ENCODE results near the gene DIDO1. TPM values are rescaled to one million over a fixed set of nuclear protein-coding genes. Genes with fewer than 3 reads are reported as not detected.

DIDO1 gene
- total RNA-seq, 3 donors from 2014 or later: 59.8 to 83.1 (median 64.9) TPM

DNA sequence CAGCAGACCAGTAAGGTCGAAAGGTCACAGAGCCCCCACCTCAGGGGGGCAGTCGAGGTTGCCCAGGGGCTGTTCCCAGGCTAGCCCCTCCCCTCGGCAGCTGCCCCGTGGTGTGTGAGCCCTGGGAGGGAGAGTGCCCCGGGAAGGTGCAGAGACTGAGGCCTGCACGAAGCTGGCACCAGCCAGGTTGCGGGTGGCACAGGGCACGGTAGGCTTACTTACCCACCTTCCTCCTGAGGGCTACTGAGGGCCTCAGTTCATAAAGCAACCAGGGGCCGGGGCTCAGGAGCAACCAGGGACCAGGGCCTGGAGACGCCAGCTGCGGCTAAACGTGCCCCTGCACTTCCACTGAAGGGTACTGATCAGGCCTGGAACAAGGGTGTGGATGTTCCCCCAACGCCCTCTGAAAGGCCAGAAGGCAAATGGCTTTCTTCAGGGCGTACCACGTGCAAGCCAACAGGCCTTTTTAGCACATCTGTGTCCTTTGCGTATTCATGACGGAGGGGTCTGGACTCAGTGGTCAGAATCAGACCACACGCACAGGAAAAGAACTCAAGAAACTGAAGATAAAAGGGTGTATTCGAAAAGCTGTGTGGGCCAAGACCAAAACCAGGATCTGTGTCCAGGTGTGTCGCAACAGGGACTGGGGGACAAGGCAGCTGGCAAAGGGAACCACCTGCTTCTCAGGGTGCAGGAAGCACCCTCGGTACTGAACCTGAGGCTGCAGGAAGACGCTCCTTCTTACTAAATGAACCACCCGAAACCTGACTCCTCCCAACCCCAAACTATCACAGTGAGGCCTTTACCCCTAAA is 40.2 kb downstream of the DIDO1 start:
- intact Hi-C loops (cut with DNase I; ENCODE audit: low total_unique reads): no loop called here
- H3K4me1 ChIP-seq: no peaks in the 10 kb centered on the region
- H3K27ac ChIP-seq: no peak overlapping the region
- H3K36me3 ChIP-seq: no peaks in the 10 kb centered on the region
- DNase-seq (ENCODE audit: low spot score in 2 of 2): no peak
- no peak overlapping the region for H3K4me3 ChIP-seq
- H3K9me3 ChIP-seq: no peaks in the 10 kb centered on the region
- H3K27me3 ChIP-seq: no peaks in the 10 kb centered on the region
- TF ChIP-seq POLR2AphosphoS5 (IDR thresholded peaks at IDR 0.05) (no peak), POLR2A (IDR thresholded peaks at IDR 0.05) (no peak)
- TF ChIP-seq, protein P1, sequence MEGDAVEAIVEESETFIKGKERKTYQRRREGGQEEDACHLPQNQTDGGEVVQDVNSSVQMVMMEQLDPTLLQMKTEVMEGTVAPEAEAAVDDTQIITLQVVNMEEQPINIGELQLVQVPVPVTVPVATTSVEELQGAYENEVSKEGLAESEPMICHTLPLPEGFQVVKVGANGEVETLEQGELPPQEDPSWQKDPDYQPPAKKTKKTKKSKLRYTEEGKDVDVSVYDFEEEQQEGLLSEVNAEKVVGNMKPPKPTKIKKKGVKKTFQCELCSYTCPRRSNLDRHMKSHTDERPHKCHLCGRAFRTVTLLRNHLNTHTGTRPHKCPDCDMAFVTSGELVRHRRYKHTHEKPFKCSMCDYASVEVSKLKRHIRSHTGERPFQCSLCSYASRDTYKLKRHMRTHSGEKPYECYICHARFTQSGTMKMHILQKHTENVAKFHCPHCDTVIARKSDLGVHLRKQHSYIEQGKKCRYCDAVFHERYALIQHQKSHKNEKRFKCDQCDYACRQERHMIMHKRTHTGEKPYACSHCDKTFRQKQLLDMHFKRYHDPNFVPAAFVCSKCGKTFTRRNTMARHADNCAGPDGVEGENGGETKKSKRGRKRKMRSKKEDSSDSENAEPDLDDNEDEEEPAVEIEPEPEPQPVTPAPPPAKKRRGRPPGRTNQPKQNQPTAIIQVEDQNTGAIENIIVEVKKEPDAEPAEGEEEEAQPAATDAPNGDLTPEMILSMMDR (IDR thresholded peaks at IDR 0.05): no peak

DNA sequence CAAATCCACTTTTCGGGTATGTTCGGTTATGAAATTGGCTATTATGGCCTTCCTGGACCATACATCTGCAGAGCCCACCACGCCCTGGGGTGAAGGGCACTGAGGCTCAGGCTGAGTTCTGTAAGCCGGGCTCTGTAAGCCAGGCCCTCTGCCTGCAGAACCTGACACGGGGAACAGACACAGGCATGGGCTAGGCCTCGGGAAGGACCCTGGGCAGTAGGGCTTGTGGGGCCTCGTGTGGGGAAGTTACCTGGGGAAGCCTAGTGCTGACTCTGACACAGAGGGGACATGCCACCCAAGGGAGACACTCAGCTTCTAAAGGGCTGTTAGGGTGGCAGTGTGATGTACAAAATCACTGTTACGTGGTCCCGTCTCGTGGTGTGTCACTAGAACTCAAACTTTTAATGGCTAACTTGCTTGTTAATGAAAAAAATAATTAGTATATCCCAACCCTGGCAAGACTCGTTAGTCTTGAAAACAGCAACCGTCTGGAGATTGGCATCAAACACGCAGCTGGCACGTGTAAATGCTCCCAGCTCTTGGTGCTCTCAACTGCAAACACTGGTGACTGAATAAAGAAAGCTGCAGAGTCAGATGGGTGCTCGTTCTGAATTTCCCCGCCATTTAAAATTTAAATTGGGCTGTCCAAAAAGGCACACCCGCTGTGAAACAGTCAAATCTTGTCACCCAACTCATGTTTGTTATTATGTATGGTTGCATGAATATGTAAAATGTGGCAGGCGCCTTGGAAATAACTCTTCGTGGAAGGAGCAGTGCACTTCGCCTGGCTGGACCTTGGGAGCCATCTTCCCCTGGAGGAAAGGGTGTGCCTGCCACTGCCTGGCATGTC is 41.0 kb downstream of the DIDO1 start:
- Histone ChIP-seq H3K27me3 (no peaks in the 10 kb centered on the region), H3K9me3 (no peaks in the 10 kb centered on the region), H3K4me3 (no peak overlapping the region), H3K36me3 (no peaks in the 10 kb centered on the region), H3K4me1 (no peaks in the 10 kb centered on the region), H3K27ac (no peak overlapping the region)
- intact Hi-C loops (cut with DNase I; ENCODE audit: low total_unique reads): no loop called here
- TF ChIP-seq POLR2AphosphoS5 (IDR thresholded peaks at IDR 0.05): no peak
- TF ChIP-seq, protein P1 (IDR thresholded peaks at IDR 0.05): no peak
- no peak for TF ChIP-seq POLR2A (IDR thresholded peaks at IDR 0.05)
- DNase-seq (ENCODE audit: low spot score in 2 of 2): no peak

DNA sequence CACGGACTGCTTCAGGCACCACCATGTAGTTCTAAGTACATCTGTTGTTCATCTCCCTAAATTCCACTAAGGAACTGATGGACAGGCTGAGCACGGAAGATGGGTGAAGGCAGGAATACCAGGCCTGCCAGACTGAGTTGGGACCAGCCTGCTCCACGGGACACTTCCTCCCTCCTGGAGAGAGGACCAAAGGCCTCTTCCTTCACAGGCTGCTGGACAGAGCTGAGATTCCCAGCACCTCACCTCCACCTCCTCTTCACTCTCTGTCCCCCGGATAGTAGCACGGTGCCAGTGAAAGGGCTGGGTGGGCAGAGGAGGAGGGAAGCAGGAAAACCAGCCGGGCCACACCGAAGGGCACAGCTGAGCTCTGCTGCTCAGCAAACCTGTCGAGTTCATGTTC is 41.7 kb downstream of the DIDO1 start:
- Histone ChIP-seq H3K36me3 (no peaks in the 10 kb centered on the region), H3K27ac (no peak overlapping the region), H3K4me3 (no peak overlapping the region), H3K4me1 (no peaks in the 10 kb centered on the region), H3K27me3 (no peaks in the 10 kb centered on the region), H3K9me3 (no peaks in the 10 kb centered on the region)
- intact Hi-C loops (cut with DNase I; ENCODE audit: low total_unique reads): no loop called here
- TF ChIP-seq POLR2A (IDR thresholded peaks at IDR 0.05) (no peak), POLR2AphosphoS5 (IDR thresholded peaks at IDR 0.05) (no peak)
- TF ChIP-seq, protein P1 (IDR thresholded peaks at IDR 0.05): no peak
- no peak for DNase-seq (ENCODE audit: low spot score in 2 of 2)

DNA sequence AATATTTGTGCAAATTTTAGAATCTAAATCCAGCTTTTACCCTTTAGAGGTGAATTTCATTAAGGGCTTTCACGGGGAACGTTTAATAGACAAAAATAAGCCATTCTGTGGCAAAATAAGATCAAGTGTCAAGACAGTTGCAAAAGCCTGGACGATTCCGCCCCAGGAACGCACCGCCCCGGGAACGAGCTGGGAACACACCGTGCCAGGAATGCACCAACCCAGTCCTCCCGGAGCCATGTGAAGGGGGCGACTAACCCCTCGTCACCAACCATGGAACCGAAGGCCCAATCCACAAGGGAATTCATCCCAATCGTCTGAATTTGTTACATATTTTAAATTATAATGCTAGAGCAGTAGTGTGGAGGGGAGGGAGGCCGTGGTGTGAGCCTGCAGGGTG is 43.9 kb downstream of the DIDO1 start:
- no peaks in the 10 kb centered on the region for H3K4me1 ChIP-seq
- TF ChIP-seq, protein P1 (IDR thresholded peaks at IDR 0.05): no peak
- TF ChIP-seq POLR2A (IDR thresholded peaks at IDR 0.05) (no peak), POLR2AphosphoS5 (IDR thresholded peaks at IDR 0.05) (no peak)
- intact Hi-C loops (cut with DNase I; ENCODE audit: low total_unique reads): no loop called here
- H3K36me3 ChIP-seq: no peaks in the 10 kb centered on the region
- H3K9me3 ChIP-seq: no peaks in the 10 kb centered on the region
- H3K27me3 ChIP-seq: no peaks in the 10 kb centered on the region
- no peak for DNase-seq (ENCODE audit: low spot score in 2 of 2)
- no peak overlapping the region for H3K4me3 ChIP-seq
- no peak overlapping the region for H3K27ac ChIP-seq
